Left ventricle myocardium inferior (tissue), 1 donor: ENCODE measurements around the gene ZNF644. TPM values are rescaled to one million over a fixed set of nuclear protein-coding genes. Genes with fewer than 3 reads are reported as not detected.
"Not testable (repeated sequence)": the region's sequence is repeated elsewhere in the genome, so short reads cannot be mapped to it uniquely, and the experiment has no call there.

ENCODE experiments used
- DNase-seq: peaks from one replicate; pipeline ENCODE4 v3.0.0-alpha.2; 2020
- H3K27ac ChIP-seq: fragments of 200-600 bp; replicated peaks from 2 replicates; pipeline ENCODE4 v1.8.0; 2021
- H3K27me3 ChIP-seq: fragments of 200-600 bp; 2 replicates; pipeline ENCODE4 v1.8.0; 2021; ENCODE audit warnings: low read depth
- H3K36me3 ChIP-seq: fragments of 200-600 bp; 2 replicates; pipeline ENCODE4 v1.8.0; 2021
- H3K4me1 ChIP-seq: fragments of 200-600 bp; 2 replicates; pipeline ENCODE4 v1.8.0; 2021
- H3K4me3 ChIP-seq: fragments of 200-600 bp; 2 replicates; pipeline ENCODE4 v1.8.0; 2021; ENCODE audit warnings: mild to moderate bottlenecking, moderate library complexity
- H3K9me3 ChIP-seq: fragments of 200-600 bp; replicated peaks from 2 replicates; pipeline ENCODE4 v1.8.0; 2021
- intact Hi-C: fragments of 100-400 bp; cut with micrococcal nuclease; formaldehyde crosslinking; loops from one replicate; pipeline ENCODE4 v1.11.0; 2022
- total RNA-seq: library from RNA; stranded (reverse); fragmentation: NEBNext Ultra II Directional; extraction: Animal tissue kit (Norgen Biotek cat#: 25700); gene quantifications from one replicate; pipeline ENCODE4 v1.2.1, GENCODE V29; 2021
- TF ChIP-seq, protein P1 (sequence below): fragments of 200-600 bp; IDR thresholded peaks from 2 replicates; pipeline ENCODE4 v1.8.0; 2021; ENCODE audit warnings: antibody characterized with exemption, mild to moderate bottlenecking, borderline replicate concordance
- donor health status: DM: no; HTN: yes; CAD: no; lungs with severe emphysema.

Gene ZNF644
- total RNA-seq, 1 donor from 2014 or later = 23.3 TPM

DNA sequence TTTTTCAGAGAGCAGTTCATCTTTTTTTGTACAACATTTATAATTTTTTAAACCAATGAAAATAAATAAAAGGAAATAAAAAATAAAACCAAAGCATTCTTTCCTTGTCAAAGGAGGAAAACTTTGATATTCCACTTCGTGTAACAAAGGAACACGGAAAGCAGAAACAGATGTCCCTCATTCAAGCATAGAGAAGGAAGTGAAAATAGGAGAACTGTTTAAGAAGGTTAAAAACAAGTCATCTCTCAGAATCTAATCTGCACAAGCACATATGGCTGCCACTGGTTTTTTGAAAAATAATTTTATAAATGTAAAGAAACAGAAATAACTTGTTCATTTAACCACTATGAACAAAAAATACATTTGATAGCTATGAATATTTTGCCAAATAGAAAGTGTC is 35.9 kb upstream of the ZNF644 start:
- no peaks in the 10 kb centered on the region for H3K36me3 ChIP-seq
- intact Hi-C loops = no loop called here
- H3K9me3 ChIP-seq = no peaks in the 10 kb centered on the region
- no peaks in the 10 kb centered on the region for H3K4me1 ChIP-seq
- no peaks in the 10 kb centered on the region for H3K27me3 ChIP-seq
- H3K4me3 ChIP-seq = no peak overlapping the region
- TF ChIP-seq, protein P1, sequence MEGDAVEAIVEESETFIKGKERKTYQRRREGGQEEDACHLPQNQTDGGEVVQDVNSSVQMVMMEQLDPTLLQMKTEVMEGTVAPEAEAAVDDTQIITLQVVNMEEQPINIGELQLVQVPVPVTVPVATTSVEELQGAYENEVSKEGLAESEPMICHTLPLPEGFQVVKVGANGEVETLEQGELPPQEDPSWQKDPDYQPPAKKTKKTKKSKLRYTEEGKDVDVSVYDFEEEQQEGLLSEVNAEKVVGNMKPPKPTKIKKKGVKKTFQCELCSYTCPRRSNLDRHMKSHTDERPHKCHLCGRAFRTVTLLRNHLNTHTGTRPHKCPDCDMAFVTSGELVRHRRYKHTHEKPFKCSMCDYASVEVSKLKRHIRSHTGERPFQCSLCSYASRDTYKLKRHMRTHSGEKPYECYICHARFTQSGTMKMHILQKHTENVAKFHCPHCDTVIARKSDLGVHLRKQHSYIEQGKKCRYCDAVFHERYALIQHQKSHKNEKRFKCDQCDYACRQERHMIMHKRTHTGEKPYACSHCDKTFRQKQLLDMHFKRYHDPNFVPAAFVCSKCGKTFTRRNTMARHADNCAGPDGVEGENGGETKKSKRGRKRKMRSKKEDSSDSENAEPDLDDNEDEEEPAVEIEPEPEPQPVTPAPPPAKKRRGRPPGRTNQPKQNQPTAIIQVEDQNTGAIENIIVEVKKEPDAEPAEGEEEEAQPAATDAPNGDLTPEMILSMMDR = no peak
- H3K27ac ChIP-seq = no peak overlapping the region
- DNase-seq = no peak

DNA sequence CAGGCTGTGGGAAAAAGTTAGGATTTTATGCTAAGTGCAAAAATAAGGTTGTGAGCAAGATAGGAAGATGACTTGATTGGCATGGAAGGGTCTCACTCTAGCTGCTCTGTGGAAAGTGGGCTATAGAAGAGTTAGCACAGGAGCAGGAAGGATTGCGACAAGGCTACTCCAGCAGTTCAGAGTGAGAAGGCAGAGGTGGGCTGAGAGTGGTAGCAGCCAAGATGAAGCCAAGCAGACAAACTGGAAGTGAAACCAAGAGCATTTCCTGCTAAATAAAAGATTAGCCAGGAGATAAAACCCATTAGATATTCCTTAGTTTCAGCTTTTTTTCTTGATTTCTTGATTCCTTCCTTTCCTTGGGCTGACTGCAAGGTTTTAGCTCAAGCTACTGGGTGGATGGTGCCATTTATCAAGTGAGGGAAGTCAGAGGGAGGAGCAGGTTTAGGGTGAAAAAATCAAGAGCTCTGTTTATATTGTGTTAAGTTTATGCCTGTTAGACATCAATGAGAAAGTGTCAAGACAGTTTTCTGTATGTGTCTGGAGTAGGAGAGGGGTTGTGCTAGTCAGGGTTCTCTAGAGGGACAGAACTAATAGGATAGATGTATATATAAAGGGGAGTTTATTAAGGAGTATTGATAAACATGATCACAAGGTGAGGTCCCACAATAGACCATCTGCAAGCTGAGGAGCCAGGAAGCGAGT is 33.1 kb upstream of the ZNF644 start:
- Histone ChIP-seq H3K27me3 (no peaks in the 10 kb centered on the region), H3K9me3 (no peaks in the 10 kb centered on the region), H3K36me3 (no peaks in the 10 kb centered on the region), H3K27ac (no peak overlapping the region), H3K4me3 (no peak overlapping the region), H3K4me1 (no peaks in the 10 kb centered on the region)
- TF ChIP-seq, protein P1 = no peak
- intact Hi-C loops = no loop called here
- no peak for DNase-seq

DNA sequence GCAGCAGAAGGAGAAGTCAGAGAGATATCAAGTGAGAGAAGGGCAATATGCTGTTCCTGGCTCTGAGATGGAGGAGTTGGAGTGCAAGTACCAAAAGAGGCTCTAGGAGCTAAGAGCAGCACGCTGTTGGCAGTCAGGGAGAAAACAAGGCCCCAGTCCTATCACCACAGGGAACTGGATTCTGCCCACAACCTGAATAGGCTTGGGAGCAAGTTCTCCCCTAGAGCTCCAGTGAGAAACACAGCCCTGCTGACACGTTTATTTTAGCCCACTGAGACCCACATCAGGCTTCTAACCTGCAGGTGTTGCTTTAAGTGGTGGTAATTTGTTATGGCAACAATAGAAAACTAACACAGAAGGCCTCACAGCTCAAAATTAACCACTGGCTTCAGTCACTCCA is 31.8 kb upstream of the ZNF644 start:
- H3K27ac ChIP-seq = no peak overlapping the region
- intact Hi-C loops = no loop called here
- no peaks in the 10 kb centered on the region for H3K4me1 ChIP-seq
- H3K36me3 ChIP-seq = no peaks in the 10 kb centered on the region
- no peak overlapping the region for H3K4me3 ChIP-seq
- H3K27me3 ChIP-seq = no peaks in the 10 kb centered on the region
- TF ChIP-seq, protein P1 = no peak
- no peak for DNase-seq
- no peaks in the 10 kb centered on the region for H3K9me3 ChIP-seq

DNA sequence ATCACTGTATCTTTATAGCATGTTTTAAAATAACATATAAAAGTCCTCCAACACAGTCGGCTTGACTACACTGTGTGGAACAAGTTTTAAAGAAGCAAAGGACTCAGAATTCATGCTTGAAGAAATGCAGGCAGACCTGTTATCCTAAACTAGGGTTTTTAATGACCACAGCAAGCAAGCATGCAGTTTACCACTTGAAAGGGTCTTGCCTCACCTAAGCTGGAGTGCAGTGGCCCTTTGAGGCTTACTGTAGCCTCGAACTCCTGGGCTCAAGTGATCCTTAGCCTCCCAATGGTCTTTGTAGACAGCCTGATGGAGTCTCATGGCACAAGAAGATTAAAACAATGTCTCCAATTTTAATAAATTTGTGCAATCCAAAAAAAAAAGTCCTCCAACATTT is 27.7 kb upstream of the ZNF644 start:
- H3K27me3 ChIP-seq, H3K4me3 ChIP-seq, intact Hi-C loops, H3K4me1 ChIP-seq, DNase-seq, H3K9me3 ChIP-seq, H3K27ac ChIP-seq, H3K36me3 ChIP-seq: not testable (repeated sequence)

DNA sequence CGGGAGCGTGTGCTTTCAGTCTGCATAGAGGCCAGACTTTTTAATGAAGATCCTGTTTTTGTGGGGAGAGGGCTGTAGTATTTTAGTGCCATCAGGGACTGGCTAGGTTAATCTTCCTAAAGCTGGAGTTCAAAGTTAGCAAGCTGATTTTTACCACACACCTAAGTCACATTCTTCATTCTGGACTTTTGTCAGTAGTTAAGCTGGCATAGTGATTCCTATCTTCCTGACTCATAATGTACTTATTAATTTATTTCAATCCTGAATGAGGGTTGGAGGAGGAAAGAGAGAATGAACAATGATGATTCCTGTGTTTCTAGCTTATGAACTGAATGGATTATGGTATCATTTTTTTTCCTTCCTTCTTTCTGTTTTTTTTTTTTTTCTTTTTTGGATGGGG is 24.9 kb upstream of the ZNF644 start:
- Histone ChIP-seq H3K4me1 (no peaks in the 10 kb centered on the region), H3K27ac (no peak overlapping the region), H3K9me3 (peaks cover 17% of the 10 kb centered on the region), H3K36me3 (no peaks in the 10 kb centered on the region), H3K27me3 (no peaks in the 10 kb centered on the region), H3K4me3 (no peak overlapping the region)
- DNase-seq = no peak
- intact Hi-C loops = no loop called here
- TF ChIP-seq, protein P1 = no peak

DNA sequence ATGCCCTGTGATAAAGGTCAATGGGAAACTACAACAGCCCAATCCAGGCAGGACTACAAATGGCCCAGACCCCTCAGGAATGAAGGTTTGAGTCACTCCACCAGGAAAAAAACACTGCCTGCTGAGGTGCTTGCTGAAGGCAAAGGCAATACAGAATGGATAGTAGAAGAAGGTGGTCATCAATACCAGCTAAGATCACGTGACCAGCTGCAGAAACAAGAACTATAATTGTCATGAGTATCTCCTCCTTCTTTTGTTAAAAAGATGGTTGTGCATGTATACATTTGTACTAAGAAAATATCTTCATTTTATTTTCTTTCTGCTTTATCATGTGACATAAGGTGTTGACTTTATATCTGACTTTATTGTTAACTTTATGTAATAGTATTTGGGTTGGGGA is 23.4 kb upstream of the ZNF644 start:
- Histone ChIP-seq H3K27me3 (no peaks in the 10 kb centered on the region), H3K27ac (no peak overlapping the region), H3K4me3 (no peak overlapping the region), H3K36me3 (no peaks in the 10 kb centered on the region), H3K4me1 (no peaks in the 10 kb centered on the region), H3K9me3 (peaks cover 27% of the 10 kb centered on the region)
- intact Hi-C loops = no loop called here
- TF ChIP-seq, protein P1 = no peak
- DNase-seq = no peak

DNA sequence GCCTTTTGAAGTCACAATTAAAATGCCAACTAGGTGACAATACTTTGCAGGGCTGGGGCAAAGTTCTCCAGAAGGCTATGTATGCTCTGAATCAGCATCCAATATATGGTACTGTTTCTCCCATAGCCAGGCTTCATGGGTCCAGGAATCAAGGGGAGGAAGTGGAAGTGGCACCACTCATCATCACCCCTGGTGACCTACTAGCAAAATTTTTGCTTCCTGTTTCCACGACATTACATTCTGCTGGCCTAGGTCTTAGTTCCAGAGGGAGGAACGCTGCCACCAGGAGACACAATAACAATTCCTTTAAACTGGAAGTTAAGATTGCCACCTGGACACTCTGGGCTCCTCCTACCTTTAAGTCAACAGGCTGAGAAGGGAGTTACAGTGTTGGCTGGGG is 22.9 kb upstream of the ZNF644 start:
- peaks cover 27% of the 10 kb centered on the region for H3K9me3 ChIP-seq
- H3K4me1 ChIP-seq, H3K4me3 ChIP-seq, H3K36me3 ChIP-seq, DNase-seq, H3K27ac ChIP-seq, H3K27me3 ChIP-seq, intact Hi-C loops: not testable (repeated sequence)

DNA sequence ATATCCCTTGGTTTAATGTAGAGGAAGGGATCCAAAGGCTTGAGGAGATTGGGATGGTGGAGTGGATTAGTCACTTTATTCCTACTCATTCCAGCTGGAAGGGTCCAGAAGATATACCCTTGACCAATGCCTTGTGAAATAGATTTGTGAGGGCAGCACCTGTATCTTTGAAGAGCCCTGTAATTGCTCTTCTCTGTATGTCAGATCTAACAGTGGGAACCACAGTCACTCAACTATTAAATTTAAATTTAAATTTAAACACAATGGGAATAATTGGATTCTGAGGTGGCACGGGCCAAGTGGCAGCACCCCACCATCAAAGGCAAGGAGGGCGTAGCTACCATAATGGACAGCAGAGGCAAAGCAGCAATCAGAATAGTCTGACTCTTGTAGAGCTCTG is 20.5 kb upstream of the ZNF644 start:
- H3K4me3 ChIP-seq, DNase-seq, H3K4me1 ChIP-seq, H3K27me3 ChIP-seq, intact Hi-C loops, H3K36me3 ChIP-seq, H3K27ac ChIP-seq: not testable (repeated sequence)
- H3K9me3 ChIP-seq = peaks cover 27% of the 10 kb centered on the region
